NB4 (cell line): ENCODE measurements around the gene LRCH1.

ENCODE experiments used
- POLR2A ChIP-seq: IDR thresholded peaks from 2 replicates; pipeline ENCODE4 v1.6.1; 2011; ENCODE audit warnings: mild to moderate bottlenecking; ENCODE audit not compliant: insufficient read length; ENCODE audit errors: extremely low read depth
- TF ChIP-seq, protein P1 (sequence below): IDR thresholded peaks from one replicate; pipeline ENCODE4 v1.5.1; 2012; ENCODE audit warnings: low read depth, low read length

DNA sequence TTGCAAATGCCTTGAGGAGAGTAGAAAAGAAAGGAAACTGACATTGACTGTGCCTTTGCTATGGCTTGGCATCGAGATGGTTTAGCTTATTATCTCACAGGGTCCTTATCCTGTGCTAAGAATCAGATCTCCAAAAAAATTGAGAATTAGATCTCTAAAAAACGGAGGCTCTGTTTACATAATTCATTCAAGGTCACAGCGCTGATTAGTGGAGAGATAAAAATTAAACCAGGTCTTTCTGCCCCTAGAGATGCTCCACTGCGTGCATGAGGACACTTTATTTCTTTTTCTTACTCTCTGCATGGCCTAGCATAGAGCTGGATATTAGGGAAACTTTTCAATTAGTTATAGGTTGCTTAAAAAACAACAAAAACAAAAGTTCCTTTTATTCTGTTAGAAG lies 17.3 kb downstream of the LRCH1 start:
- TF ChIP-seq, protein P1, sequence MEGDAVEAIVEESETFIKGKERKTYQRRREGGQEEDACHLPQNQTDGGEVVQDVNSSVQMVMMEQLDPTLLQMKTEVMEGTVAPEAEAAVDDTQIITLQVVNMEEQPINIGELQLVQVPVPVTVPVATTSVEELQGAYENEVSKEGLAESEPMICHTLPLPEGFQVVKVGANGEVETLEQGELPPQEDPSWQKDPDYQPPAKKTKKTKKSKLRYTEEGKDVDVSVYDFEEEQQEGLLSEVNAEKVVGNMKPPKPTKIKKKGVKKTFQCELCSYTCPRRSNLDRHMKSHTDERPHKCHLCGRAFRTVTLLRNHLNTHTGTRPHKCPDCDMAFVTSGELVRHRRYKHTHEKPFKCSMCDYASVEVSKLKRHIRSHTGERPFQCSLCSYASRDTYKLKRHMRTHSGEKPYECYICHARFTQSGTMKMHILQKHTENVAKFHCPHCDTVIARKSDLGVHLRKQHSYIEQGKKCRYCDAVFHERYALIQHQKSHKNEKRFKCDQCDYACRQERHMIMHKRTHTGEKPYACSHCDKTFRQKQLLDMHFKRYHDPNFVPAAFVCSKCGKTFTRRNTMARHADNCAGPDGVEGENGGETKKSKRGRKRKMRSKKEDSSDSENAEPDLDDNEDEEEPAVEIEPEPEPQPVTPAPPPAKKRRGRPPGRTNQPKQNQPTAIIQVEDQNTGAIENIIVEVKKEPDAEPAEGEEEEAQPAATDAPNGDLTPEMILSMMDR, result no peak
- TF ChIP-seq POLR2A, result no peak
